BLaER1 treated with 17β-estradiol and CSF1 and Interleukin-3, amounts not matched to agents 10 nM and 100 nM (cell line): ENCODE measurements around the gene SLC35F6.

Experiments
- H3K27ac ChIP-seq, 11 experiments: shearing (Covaris generic); formaldehyde crosslinking; 2 replicates each; pipeline ENCODE4 v1.8.1; 2022
- H3K27me3 ChIP-seq, 11 experiments: shearing (Covaris generic); formaldehyde crosslinking; 2 replicates each; pipeline ENCODE4 v1.8.1; 2022
- H3K36me3 ChIP-seq, 11 experiments: shearing (Covaris generic); formaldehyde crosslinking; 2 replicates each; pipeline ENCODE4 v1.8.1; 2022
- H3K4me1 ChIP-seq, 10 experiments: shearing (Covaris generic); formaldehyde crosslinking; 2 replicates each; pipeline ENCODE4 v1.8.1; 2022
- H3K4me2 ChIP-seq, 11 experiments: shearing (Covaris generic); formaldehyde crosslinking; 2 replicates each; pipeline ENCODE4 v1.8.1; 2022
- H3K4me3 ChIP-seq, 10 experiments: shearing (Covaris generic); formaldehyde crosslinking; 2 replicates each; pipeline ENCODE4 v1.8.1; 2022
- H3K9ac ChIP-seq, 11 experiments: shearing (Covaris generic); formaldehyde crosslinking; 2 replicates each; pipeline ENCODE4 v1.8.1; 2022
- H3K9me3 ChIP-seq, 11 experiments: shearing (Covaris generic); formaldehyde crosslinking; replicated peaks in 1 of 11; 2 replicates each; pipeline ENCODE4 v1.8.1; 2022
- H4K20me1 ChIP-seq, 11 experiments: shearing (Covaris generic); formaldehyde crosslinking; 2 replicates each; pipeline ENCODE4 v1.8.1; 2022
- Cebpa-rat ChIP-seq, 11 experiments: shearing (Covaris generic); IDR thresholded peaks; 2 replicates each; pipeline ENCODE4 v1.8.1; 2022

The SLC35F6 gene, protein sequence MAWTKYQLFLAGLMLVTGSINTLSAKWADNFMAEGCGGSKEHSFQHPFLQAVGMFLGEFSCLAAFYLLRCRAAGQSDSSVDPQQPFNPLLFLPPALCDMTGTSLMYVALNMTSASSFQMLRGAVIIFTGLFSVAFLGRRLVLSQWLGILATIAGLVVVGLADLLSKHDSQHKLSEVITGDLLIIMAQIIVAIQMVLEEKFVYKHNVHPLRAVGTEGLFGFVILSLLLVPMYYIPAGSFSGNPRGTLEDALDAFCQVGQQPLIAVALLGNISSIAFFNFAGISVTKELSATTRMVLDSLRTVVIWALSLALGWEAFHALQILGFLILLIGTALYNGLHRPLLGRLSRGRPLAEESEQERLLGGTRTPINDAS

DNA sequence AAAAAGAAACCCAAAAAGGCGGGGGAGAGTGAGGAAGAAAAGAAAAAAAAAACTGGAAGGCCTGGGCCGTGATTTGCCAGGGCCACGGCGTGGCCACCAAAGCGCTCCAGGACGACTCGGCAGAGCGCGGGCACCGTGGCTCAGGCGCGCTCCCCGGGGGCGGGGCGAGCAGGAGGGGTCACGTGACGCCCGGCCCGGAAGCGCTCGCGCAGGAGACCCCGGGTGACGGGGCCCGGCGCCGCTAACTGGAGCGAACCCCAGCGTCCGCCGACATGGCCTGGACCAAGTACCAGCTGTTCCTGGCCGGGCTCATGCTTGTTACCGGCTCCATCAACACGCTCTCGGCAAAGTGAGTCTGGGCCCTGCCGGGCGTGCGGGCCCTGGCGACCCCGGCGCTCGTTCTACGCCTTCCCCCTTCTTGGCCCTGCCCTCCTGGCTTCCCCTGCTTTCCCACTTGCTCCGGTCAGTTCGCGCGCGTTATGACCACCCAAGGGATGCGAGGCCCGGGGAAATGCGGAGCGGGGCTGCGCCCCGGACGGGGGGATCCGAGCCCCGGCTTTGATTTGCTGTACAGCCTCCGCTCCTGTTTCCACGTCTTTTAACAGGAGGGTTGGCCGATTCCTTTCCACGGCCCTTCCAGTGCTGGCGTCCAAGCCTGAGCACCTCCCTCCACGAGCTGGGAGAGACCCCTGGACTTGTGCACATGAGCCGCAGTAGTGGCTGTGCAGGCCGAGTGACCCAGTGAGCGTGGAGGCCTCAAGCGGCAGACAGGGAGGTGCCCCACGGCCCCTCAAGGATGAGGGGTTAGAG lies at the start of gene SLC35F6:
Gene SLC35F6 (plus strand): TSS at position 207 of the 810 bp plus-strand sequence. CDS start 66 bp downstream, at position 273.
- Histone ChIP-seq H3K9ac (peak within 1 kb of the TSS; percentile 82 to 97 (median 92)), H3K4me3 (peak within 1 kb of the TSS; percentile 81 to 98 (median 88)), H3K36me3 (peaks cover 0 to 16% (median 7%) of the 10 kb centered on the region in 11 experiments; a peak in 9 of 22 replicates), H3K9me3 (no peaks in the 10 kb centered on the region), H3K27ac (peak within 1 kb of the TSS; percentile 79 to 95 (median 88)), H3K27me3 (no peaks in the 10 kb centered on the region), H3K4me2 (peak within 1 kb of the TSS; percentile 88 to 98 (median 94)), H4K20me1 (peaks cover 11 to 49% (median 44%) of the 10 kb centered on the region in 11 experiments; a peak in 20 of 22 replicates), H3K4me1 (peaks cover 34 to 55% (median 47%) of the 10 kb centered on the region in 10 experiments)
- TF ChIP-seq Cebpa-rat (IDR thresholded peaks at IDR 0.05): no peak

- H3K4me3 ChIP-seq: no peak overlapping the region
- no peaks in the 10 kb centered on the region for H3K9me3 ChIP-seq
- TF ChIP-seq Cebpa-rat (IDR thresholded peaks at IDR 0.05): no peak
- H3K4me1 ChIP-seq: peaks cover 6 to 32% (median 24%) of the 10 kb centered on the region in 10 experiments
- no peak overlapping the region for H3K9ac ChIP-seq
- H3K27me3 ChIP-seq: no peaks in the 10 kb centered on the region
- H3K4me2 ChIP-seq: no peak overlapping the region
- H3K36me3 ChIP-seq: no peaks in the 10 kb centered on the region
- H4K20me1 ChIP-seq: peaks cover 0 to 2% (median 0%) of the 10 kb centered on the region in 11 experiments; a peak in 2 of 22 replicates
- no peak overlapping the region for H3K27ac ChIP-seq
Observed at GRCh38 chr2:26715528-26716270, 48.4 kb upstream of the SLC35F6 start.

GRCh38 chr2:26716340-26716739 lies 47.7 kb upstream of the SLC35F6 start:
- TF ChIP-seq Cebpa-rat (IDR thresholded peaks at IDR 0.05): no peak
- H3K4me2 ChIP-seq: no peak overlapping the region
- H3K27me3 ChIP-seq: no peaks in the 10 kb centered on the region
- H3K27ac ChIP-seq: no peak overlapping the region
- H3K4me3 ChIP-seq: no peak overlapping the region
- no peaks in the 10 kb centered on the region for H3K9me3 ChIP-seq
- H4K20me1 ChIP-seq: no peaks in the 10 kb centered on the region; a peak in 1 of 22 replicates
- H3K4me1 ChIP-seq: peaks cover 13 to 34% (median 28%) of the 10 kb centered on the region in 10 experiments
- no peak overlapping the region for H3K9ac ChIP-seq
- H3K36me3 ChIP-seq: no peaks in the 10 kb centered on the region

DNA sequence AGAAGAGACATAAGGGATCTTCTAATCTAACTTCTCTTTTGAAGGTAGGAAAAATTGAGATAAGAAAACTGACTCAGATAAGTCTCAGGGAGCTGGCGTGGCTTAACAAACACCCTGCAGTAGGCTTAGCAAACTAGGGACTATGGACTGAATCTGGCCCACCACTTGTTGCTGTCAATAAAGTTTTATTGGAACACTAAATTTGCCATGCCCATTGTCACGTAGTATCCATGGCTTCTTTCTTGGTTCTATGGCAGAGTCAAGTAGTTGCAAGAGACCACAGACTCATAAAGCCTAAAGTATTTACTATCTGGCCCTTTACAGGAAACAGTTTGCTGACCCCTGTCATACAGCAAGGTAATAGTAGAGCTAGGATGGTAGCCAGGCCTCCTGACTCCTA lies 47.3 kb upstream of the SLC35F6 start:
- no peak for TF ChIP-seq Cebpa-rat (IDR thresholded peaks at IDR 0.05)
- H3K9me3 ChIP-seq: no peaks in the 10 kb centered on the region
- peaks cover 15 to 38% (median 32%) of the 10 kb centered on the region in 10 experiments for H3K4me1 ChIP-seq
- H4K20me1 ChIP-seq: no peaks in the 10 kb centered on the region; a peak in 1 of 22 replicates
- no peak overlapping the region for H3K27ac ChIP-seq
- H3K9ac ChIP-seq: no peak overlapping the region
- no peaks in the 10 kb centered on the region for H3K36me3 ChIP-seq
- no peak overlapping the region for H3K4me3 ChIP-seq
- H3K4me2 ChIP-seq: no peak overlapping the region
- H3K27me3 ChIP-seq: no peaks in the 10 kb centered on the region

- no peaks in the 10 kb centered on the region for H3K27me3 ChIP-seq
- H3K9ac ChIP-seq: no peak overlapping the region
- H3K4me1 ChIP-seq: peaks cover 15 to 36% (median 31%) of the 10 kb centered on the region in 10 experiments
- no peak overlapping the region for H3K4me3 ChIP-seq
- no peak for TF ChIP-seq Cebpa-rat (IDR thresholded peaks at IDR 0.05)
- no peaks in the 10 kb centered on the region; a peak in 1 of 22 replicates for H4K20me1 ChIP-seq
- H3K36me3 ChIP-seq: no peaks in the 10 kb centered on the region
- H3K27ac ChIP-seq: no peak overlapping the region
- no peaks in the 10 kb centered on the region for H3K9me3 ChIP-seq
- no peak overlapping the region for H3K4me2 ChIP-seq
Observed at GRCh38 chr2:26717362-26717761, 46.7 kb upstream of the SLC35F6 start.

DNA sequence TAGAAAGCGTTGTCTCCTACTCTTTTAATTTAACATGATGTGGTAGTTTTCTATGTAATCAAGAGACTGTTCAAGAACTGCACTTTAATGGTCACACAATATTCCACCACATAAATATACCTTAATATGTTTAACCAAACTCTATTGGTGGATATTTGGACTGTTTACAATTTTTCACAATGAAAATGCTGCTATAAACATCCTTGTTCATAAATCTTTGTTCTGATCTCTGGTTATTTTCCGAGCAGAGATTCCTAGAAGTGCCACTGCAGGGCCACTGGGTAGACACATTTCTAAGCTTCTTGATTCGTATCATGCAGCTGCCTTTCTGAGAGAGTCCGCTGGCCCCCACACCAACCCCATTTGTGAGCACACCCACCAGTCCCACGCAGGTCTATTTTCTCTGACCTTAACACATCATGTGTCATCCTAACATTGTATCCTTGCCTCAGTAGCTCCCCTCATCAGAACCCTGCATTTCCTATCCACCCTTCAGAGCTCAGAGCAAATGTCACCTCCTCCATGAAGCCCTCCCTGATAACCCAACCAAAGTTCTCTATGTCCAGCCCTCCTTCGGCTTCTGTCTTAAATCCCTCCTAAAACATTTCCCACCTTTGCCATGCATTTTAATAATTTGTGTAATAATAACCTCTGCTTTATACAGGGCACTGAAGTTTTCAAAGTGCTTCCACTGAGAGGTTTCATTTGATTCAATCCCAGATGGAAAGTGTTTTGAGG lies 45.0 kb upstream of the SLC35F6 start:
- TF ChIP-seq Cebpa-rat (IDR thresholded peaks at IDR 0.05): no peak
- no peaks in the 10 kb centered on the region for H3K9me3 ChIP-seq
- H3K27me3 ChIP-seq: no peaks in the 10 kb centered on the region
- H3K4me1 ChIP-seq: peaks cover 21 to 37% (median 29%) of the 10 kb centered on the region in 10 experiments
- H3K4me2 ChIP-seq: peak overlapping the region in 1 of 11 experiments; percentile 89; a peak in 2 of 22 replicates
- H3K4me3 ChIP-seq: no peak overlapping the region
- H3K9ac ChIP-seq: no peak overlapping the region
- no peak overlapping the region for H3K27ac ChIP-seq
- no peaks in the 10 kb centered on the region; a peak in 1 of 22 replicates for H4K20me1 ChIP-seq
- H3K36me3 ChIP-seq: no peaks in the 10 kb centered on the region

GRCh38 chr2:26720322-26721114 lies 43.6 kb upstream of the SLC35F6 start:
- Histone ChIP-seq H3K27ac (peak overlapping the region in 9 of 11 experiments; percentile 56 to 85 (median 75); a peak in 18 of 22 replicates), H4K20me1 (no peaks in the 10 kb centered on the region), H3K27me3 (no peaks in the 10 kb centered on the region), H3K9ac (peak overlapping the region in 9 of 11 experiments; percentile 30 to 67 (median 51); a peak in 14 of 22 replicates), H3K4me2 (peak overlapping the region; percentile 57 to 91 (median 80)), H3K36me3 (no peaks in the 10 kb centered on the region), H3K4me3 (no peak overlapping the region), H3K4me1 (peaks cover 24 to 39% (median 29%) of the 10 kb centered on the region in 10 experiments), H3K9me3 (no peaks in the 10 kb centered on the region)
- TF ChIP-seq Cebpa-rat (IDR thresholded peaks at IDR 0.05): no peak
